Right ventricle myocardium superior (tissue), 1 donor: ENCODE results near the gene MMAB. TPM values are rescaled to one million over a fixed set of nuclear protein-coding genes. Genes with fewer than 3 reads are reported as not detected.

ENCODE experiments used
- ATAC-seq: fragments of 200-7000 bp; cut with Tn5 transposase; one replicate; pipeline ENCODE4 v1.9.1; 2020; ENCODE audit warnings: mild to moderate bottlenecking; ENCODE audit not compliant: poor library complexity
- DNase-seq: peaks from one replicate; pipeline ENCODE4 v3.0.0-alpha.2; 2020
- intact Hi-C: fragments of 100-400 bp; cut with DNase I; formaldehyde crosslinking; loops from one replicate; pipeline ENCODE4 v1.11.2; 2022
- total RNA-seq: library from RNA; stranded (reverse); fragmentation: NEBNext Ultra II Directional; extraction: Animal tissue kit (Norgen Biotek cat#: 25700); gene quantifications from one replicate; pipeline ENCODE4 v1.2.1, GENCODE V29; 2021
- donor health status: DM: no; HTN: yes; CAD: no; lungs with severe emphysema.

Gene MMAB
- total RNA-seq, 1 donor from 2014 or later = 68.1 TPM

DNA sequence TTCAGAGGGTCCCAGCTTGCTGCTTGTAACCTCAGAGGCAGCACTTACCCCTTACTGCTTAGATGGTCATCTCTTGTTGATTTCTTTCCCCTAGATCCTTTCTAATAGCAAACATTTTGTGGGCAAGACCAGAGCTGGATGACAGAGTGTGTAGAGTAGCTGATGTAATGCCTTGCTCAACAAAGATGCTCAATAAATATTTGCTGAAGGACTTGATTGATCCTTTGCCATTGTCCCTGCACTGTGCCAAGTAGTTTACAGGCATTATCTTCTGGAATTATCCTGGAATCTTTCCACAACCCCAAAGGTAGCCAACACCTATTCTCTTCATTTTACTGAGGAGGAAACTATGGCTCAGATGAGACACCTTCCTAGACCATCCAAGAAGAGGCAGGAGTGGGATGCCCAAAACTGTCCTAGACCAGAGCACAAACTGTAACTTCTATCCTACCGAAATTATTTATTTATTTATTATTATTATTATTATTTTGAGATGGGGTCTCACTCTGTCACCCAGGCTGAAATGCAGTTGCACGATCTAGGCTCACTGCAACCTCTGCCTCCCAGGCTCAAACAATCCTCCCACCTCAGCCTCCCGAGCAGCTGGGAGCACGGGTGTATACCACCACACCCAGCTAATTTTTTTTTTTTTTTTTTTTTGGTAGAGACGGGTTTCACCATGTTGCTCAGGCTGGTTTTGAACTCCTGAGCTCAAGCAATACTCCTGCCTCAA, 1.4 kb downstream of the MMAB start:
- ATAC-seq = no peak
- intact Hi-C loops = no loop called here
- peak; percentile 3 for DNase-seq

DNA sequence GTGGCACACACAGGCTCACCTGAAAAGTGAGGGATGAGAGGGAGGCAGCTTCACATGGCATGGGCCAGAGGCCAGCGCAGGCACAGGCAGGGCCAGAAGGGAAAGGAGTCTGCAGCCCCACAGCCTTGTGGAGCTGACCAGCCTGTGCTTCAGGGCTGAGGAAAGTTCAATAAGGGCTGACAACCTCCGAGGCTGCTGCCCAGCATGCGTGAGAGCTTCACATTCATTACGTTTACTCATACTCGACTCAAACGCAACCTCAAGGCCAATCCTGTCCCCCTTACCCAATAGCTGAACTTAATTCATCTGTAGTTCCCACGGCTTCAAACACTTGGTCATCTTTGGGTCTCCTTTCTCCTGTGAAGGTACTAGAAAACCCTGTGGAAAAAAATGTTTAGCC, 4.8 kb downstream of the MMAB start:
- no peak for ATAC-seq
- intact Hi-C loops = no loop called here
- peak; percentile 22 for DNase-seq

DNA sequence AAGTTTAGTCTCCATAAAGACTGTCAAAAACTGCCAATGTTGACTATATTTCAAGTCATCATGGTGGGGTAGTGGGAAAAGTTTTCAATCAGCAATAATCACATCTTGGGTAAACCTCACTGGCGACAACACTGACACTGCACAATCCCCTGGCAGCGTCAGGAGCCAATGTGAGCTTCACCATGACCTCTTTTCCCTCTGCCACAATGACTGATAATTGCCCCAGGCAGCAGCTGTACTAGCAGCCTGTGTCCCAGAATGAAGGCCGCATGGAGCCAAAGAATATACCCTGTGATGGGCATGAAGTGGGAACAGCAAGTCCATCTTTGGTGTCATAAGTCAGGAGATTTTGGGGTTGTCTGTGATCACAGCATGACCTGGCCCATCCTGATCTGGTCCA, 5.3 kb downstream of the MMAB start:
- DNase-seq (peak; percentile 10), ATAC-seq (no peak)
- intact Hi-C loops = no loop called here

DNA sequence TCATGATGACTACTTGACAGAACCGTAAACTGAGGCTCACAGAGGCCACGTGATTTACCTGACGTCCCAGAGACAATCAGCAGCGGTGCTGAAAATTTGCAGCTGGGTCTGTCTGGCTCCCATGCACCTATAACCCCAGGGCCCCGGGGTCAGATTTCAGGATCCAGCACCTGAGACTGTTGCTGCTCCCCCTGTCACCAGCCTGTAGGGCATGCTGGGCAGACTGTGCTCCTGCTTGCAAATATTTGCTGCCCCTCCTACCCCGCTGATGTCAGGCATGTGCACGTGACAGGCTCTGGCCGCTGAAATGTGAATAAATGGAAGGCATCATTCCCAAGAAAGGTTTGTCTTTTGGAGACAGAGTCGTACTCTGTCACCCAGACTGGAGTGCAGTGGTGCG, 6.0 kb downstream of the MMAB start:
- DNase-seq (peak; percentile 12), ATAC-seq (no peak)
- intact Hi-C loops = no loop called here

DNA sequence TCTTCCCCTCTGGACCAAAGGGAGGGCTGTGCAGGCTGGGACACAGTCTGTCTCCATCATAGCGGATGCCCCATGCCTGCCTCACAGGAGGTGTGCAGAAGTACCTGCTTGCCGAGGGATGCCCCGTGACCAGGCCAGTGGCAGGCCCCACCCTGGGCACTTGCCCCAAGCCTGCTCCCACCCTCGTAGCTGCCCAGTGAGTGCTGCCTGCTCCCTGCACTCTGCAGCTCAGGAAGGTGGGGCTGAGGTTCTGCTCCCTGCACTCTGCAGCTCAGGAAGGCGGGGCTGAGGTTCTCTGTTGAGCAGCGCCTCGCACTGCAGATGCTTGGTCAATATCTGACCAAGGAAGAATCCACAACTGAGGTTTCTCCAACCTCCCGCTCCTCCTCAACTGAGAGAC, 6.9 kb downstream of the MMAB start:
- intact Hi-C loops = no loop called here
- no peak for ATAC-seq
- DNase-seq = peak; percentile 9

DNA sequence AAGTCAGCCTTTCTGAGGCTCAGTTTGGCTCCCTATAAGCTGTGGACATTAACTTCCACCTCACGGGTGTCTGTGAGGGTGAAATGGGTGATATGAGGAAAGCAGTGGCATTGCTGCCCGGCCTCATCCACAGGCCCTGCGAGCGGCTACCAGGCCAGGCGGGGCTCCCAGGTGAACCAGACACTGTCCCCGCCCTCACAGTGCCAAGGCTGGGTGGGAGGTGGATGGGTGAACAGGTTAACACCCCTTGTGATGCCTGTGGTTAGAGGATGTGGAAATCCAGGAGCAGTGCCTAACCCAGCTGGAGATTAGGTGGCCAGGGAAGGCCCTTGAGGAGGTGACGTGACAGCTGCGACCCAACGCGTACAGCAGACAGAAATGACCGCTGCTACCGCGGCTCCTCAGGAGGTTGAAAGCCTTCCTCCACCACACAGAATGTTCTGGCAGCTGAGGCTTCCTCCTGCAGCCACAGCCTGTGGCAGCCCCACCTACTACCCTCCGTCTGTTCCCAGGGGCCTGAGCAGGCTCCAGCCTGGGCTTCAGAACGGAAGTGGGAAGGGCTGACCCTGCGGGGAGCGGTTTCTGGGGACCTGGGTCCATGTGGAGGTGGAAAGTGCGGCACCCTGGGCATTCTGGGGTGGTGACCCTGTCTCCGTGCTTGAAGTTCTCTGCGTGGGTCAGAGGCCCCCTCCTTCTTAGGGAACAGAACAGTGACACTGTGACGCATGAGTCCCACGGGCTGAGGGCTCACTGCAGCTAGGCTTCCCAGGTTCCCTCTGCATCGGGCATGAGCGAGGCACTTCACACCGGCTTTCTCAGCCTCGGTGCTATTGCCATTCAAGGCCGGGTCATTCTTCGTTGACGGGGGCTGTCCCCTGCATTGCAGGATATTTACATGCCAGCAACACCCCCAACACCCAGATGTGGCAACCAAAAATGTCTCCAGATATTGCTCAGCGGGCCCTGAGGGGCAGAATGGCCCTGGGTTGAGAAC, 9.7 kb downstream of the MMAB start:
- ATAC-seq (peak; percentile 68), DNase-seq (peak; percentile 56)
- intact Hi-C loops = no loop called here

DNA sequence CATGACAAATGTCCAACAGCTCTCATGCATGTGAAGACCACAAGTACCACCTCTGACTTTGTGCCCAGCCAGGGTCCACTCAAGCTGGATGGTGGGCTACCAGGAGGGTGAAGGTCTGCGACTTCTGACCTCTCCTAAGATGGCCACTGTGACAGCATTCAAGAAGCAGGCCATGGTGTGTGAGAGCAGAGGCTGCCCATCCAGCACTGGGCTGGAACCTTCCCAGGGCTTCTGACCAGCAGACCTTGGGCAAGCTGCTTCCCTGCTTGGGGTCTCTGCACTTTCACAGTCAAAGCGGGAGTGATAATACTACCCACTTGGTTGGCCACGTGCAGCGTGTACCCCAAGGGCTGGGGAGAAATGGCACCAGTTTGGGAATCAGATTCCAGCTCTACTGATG, 10.4 kb downstream of the MMAB start:
- no peak for DNase-seq
- ATAC-seq = no peak
- intact Hi-C loops = no loop called here

DNA sequence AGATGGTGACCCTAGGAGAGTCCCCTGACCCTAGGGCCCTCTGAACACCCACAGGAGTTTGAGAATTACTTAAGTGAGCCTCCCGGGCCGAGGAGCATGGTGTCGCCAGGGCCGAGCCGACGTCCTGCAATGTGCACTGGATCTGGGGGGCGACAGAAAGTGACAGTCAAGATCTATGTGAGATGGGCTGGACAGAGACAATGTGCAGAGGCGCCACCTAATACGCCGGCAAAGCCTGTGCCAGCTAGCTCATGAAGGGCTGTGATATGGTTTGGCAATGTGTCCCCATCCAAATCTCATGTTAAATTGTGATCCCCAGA, 11.6 kb downstream of the MMAB start:
- intact Hi-C loops = no loop called here
- DNase-seq = peak; percentile 30
- ATAC-seq = no peak

DNA sequence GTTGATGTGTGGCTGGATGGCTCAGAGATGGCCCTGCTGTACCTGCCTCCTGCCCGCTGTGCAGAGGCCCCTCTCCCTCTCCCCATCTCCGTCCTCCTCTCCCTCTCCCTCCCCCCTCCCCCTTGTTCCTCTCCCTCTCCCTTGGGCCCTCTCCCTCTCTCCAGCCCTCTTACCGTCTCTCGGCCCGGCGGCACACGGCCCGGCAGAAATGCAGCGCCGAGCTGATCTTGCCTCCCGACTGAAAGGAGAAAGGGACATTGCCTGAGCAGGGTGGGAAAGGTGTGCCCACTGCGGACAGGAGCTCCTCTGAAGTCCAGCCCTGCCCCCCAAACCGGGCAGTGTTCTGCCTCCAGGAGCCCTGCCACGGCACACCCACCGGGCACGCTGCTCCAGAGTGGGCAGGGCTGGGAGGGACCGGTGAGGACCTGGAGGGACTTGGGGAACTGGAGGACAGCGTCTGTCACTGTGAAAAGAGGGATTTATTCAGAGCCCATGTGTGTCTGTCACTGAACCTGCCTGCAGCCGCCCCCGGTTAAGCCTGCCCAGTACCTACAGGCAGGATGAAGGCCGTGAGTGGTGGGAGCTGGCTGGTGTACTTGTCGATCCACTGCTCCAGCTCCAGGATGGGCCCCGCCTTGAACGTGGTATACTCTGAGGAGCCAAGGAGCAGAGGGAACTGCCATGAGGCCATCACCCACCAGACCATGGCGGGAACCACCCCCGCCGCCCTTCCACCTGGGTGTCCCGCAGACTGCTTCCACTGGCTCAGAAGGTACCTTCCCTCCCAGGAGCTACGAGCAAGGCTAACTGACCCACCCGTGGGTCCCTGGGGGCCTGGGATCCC, 12.2 kb downstream of the MMAB start:
- no peak for ATAC-seq
- DNase-seq = peak; percentile 15
- intact Hi-C loops = no loop called here

DNA sequence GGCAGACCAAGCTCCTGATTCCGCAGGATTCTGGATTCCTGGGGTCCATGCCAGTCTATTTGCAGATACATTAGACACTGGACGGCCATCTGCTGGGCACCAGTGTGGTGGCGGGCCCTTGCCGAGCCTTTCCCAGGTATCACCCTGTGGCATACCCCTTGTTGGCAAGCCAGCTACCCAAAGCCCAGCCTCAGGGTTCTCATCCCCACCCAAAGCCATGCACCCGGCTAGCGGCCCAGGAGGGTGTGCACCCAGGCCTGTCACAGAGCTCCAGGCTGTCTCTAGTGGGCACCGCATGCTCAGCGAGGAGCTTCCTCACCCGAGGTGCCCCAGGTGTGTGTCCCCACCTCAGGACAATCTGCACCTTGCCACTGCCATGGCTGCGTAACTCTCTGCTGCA, 13.7 kb downstream of the MMAB start:
- DNase-seq (peak; percentile 22), ATAC-seq (no peak)
- intact Hi-C loops = no loop called here

DNA sequence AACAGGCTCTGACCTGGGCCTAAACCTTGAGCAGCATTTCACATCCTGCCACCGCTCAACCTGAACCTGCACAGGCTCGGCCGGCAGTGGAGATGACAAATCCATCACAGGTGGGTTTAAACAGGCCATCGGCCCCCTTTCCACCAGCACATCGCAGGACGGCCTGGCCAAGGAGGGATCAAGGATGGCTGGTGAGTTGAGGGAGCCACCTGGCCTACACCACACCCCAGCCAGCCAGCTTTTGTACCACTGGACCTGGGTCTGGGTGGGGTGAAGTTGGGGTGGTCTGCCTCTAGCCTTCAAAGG, 14.2 kb downstream of the MMAB start:
- DNase-seq (no peak), ATAC-seq (no peak)
- intact Hi-C loops = no loop called here

DNA sequence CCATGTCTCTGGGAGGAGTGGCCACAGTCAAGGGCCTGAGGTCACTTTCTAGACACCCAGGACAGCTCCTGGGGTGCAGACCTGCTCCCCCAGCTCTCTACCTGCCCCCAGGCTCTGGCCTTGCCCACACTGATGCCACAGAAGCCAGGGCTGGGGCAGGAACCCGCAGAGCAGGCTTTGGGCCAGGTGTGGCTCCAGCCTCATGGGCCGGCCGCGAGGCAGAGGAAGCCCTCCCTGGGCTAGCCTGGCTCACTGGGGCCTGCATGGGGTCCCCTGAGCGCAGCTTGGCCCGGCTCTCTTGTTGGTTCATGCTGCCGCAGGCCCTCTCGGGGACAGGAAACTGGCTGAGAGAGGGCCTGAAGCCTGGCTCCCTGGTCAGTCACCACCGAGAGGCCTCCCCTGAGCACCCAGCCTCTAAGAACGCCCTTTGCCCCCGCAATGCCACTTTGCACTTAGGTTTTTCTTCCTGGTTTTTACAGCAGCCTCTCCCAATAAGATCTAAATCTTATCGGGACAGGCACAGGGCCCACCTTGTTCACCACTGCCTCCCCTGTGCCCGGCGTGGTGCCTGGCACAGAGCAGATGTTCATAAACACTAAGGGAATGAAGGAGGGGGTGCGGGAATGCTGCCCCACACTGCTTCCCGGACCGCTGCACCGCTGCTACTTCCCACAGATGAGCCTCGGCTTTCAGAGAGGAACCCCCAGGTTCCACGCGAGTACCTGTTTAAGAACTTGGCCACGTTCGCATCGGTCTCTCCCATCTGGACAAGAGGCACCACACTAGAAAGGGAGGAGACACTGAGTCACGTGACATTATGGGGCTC, 14.7 kb downstream of the MMAB start:
- DNase-seq (no peak), ATAC-seq (no peak)
- intact Hi-C loops = no loop called here

DNA sequence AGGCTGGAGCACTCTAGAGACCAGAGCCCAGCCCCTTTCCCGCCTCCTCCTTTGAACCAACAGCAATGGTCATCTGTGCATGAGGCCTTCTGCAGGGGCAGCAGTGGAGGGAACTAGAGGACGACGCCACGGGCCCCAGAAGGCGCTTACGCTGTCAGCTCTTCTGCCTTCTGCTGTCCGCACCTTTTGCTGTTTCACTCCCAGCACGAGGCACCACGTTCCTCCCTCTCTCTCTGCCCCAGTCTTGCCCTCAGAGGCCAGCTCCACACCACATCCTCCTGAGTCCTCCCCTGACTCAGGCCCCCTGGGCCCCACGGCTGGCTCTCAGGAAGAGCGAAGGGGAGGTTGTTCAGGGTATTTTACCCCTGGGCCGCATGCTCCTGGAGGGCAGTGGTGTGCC, 15.5 kb downstream of the MMAB start:
- DNase-seq (no peak), ATAC-seq (no peak)
- intact Hi-C loops = no loop called here

DNA sequence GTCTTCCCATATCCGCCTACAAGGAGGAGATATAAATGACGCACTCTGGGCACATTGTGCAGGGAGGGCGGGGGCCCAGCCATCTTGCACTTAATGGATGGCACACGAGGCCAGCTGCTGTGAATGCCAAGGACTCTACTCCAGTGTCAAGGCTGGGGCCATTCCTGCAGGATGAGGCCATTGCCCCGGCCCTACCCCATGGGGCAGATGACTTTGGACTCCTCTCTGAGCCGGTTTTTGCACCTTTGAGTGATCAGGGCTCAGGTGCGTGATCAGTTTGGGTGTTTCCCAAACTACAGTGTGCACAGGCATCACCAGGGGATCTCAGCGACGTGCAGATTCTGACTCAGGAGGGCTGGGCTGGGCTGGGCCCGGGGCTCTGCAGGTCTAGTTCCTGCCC, 16.1 kb downstream of the MMAB start:
- DNase-seq (no peak), ATAC-seq (no peak)
- intact Hi-C loops = no loop called here

DNA sequence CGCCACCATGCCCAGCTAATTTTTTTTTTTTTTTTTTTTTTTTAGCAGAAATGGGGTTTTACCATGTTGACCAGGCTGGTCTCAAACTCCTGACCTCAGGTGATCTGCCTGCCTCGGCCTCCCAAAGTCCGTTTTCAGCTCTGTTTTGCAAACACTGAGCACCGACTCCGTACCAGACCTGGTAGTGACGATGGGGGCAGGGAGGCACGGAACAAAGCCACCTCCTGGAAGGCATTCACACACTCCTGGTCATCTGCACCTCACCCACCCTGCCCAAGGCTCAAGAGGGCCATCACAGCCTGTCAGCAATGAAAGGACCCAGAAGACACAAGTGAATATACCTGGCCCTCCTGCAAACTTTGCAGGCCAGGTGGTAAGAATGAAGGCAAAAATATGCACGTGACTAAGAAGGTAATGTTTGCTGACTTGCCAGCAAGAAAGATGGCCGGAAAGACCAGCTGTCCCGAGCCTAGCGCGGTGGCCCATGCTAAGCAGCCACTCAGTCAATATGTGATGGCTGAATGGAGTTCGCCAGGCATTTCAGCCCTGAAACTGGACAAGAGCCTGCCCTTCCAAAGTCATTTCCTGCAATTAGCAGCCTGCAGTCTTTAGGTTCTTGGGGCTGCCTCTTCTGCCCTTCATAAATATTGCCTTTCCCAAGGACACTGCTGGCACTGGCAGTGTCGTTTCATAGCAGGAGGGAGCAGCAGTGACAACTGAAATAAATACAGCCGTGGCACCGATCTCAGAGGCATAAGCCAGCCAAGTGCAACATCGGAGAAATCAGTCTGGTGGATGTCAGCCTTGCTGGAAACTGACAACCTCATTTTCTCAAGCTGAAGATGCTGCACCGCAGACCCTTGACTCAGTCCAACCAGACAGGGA, 17.6 kb downstream of the MMAB start:
- DNase-seq = no peak
- intact Hi-C loops = no loop called here
- peak; percentile 28 for ATAC-seq

DNA sequence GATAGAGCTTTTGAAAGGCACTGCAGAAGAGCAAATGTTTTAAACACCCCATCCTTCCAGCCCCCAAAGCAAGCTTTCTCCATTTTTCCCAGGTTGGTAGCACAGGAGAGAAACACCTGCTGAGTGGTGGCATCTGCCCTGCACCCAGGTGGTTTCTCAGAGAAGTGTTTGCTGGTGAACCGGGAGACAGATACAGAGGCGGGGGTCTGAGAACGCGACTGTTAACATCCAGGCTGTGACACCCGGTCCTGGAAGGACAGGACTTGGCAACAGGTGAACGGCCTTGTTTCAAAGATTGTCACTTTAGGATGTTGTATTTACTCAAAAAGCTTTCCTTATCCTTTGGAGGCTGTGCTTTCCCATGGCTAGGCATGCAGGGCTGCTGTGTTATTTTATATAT, 18.5 kb downstream of the MMAB start:
- intact Hi-C loops = no loop called here
- DNase-seq = no peak
- no peak for ATAC-seq

DNA sequence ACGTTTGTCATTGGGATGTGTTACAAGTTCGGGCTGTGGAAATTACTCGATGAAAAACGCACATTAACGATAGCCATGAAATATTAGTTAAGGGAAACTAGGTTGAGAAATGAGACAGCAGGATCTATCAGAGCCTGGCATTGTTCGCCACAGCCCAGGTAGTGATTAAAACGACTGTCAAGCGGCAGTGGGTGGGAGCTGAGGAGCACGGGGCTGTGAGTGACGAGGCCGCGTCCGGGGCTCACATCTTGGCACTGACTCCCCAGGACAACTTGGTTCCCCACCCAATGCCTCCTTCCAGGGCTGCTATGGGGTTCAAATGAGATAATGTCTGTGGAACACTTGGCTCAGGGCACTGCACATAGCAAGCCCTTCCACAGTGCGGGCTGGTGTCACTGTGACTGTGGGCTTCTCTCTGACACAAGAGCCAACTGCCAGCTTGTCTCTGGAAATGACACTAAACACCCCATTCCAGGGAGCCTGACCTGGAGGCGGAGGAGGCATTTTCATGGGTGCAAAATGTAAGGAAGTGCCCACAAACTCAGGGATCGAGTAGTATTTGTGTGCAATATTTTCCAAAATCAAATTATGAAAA, 19.3 kb downstream of the MMAB start:
- intact Hi-C loops = no loop called here
- DNase-seq = no peak
- no peak for ATAC-seq
